ENCODE measurements around the gene RIN3.

DNA sequence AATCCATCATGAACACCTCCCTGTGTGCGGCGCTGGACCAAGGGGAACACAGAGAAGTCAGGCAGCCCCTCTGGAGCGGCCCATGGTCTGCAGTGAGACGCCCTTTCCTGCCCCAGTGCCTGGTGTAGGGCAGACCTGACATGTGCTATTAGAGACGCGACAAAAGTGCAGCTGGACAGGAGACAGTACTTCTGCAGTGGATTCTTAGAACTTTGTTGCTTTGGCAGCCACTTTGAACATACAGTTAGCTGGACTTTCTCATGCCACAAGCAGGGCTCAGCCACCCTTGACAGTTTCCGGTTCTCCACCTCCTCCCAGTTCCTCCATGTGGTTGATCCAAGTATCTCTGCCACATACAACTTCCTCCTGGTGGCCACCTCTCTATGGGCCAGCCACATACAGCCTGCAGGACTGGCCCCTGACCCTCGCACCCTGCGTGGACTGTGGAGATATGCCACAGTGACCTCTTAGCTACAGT lies 188.9 kb downstream of the RIN3 start:
- TF ChIP-seq POLR2AphosphoS5 (IDR thresholded peaks at IDR 0.05): peak in 2 of 3 donors; percentile 81 to 84
- TF ChIP-seq, protein P1, sequence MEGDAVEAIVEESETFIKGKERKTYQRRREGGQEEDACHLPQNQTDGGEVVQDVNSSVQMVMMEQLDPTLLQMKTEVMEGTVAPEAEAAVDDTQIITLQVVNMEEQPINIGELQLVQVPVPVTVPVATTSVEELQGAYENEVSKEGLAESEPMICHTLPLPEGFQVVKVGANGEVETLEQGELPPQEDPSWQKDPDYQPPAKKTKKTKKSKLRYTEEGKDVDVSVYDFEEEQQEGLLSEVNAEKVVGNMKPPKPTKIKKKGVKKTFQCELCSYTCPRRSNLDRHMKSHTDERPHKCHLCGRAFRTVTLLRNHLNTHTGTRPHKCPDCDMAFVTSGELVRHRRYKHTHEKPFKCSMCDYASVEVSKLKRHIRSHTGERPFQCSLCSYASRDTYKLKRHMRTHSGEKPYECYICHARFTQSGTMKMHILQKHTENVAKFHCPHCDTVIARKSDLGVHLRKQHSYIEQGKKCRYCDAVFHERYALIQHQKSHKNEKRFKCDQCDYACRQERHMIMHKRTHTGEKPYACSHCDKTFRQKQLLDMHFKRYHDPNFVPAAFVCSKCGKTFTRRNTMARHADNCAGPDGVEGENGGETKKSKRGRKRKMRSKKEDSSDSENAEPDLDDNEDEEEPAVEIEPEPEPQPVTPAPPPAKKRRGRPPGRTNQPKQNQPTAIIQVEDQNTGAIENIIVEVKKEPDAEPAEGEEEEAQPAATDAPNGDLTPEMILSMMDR (IDR thresholded peaks at IDR 0.05 in 8 of 11, conservative IDR thresholded peaks at IDR 0.05 in 3 of 11): peak in 6 of 11 experiments; percentile 7 to 42 (median 23)

All from spleen (tissue), 7 donors.